Measurements from ENCODE around the gene PSMB10.

Gene PSMB10

DNA sequence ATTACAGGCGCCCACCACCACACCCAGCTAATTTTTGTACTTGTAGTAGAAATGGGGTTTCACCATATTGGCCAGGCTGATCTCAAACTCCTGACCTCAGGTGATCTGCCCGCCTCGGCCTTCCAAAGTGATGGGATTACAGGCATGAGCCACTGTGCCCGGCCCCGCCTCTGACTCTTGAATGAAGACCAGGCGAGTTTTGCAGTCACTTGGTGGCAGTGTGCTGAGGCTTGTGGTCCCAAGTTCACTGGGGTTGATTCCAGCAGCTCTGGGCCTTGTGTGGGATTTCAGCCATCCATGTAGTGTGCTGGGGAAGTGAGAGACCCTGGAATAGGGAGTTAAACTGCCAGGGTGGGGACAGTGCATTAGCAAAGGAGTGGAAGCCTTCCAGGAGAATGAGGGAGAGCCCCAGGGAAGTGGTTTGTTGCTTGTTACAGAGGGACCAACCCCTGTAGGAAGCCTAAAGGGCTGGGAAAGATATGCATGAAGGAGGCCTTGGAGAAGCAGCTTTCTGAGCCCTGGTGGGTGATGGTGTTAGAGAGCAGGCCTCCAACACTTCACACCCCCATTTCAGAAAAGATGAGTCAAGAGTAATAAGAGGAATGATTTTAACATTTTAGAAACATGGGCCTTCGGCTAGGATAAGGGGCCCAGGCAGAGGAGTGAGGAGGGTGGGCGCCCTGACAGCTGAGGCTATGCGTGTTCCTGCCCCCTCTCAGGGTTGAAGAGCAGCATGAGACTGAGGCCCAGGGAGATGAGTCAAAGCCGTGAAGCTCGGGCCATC is 29.1 kb downstream of the PSMB10 start:
- Histone ChIP-seq H3K9ac (ENCODE audit: low read depth, low read length, poor library complexity, severe bottlenecking) (no peak overlapping the region), H4K20me1 (ENCODE audit: insufficient read depth, low read length, poor library complexity, severe bottlenecking) (no peaks in the 10 kb centered on the region), H3K36me3 (ENCODE audit: insufficient read depth, low read length) (peaks cover 5% of the 10 kb centered on the region; the same call in 1 of the 2 replicates), H3K4me2 (ENCODE audit: low read depth, low read length, poor library complexity, severe bottlenecking) (no peak overlapping the region), H3F3A (ENCODE audit: low read depth) (no peaks in the 10 kb centered on the region), H3K4me3 (ENCODE audit: low read length, poor library complexity, severe bottlenecking) (no peak overlapping the region), H3K27me3 (ENCODE audit: insufficient read depth, low read length, poor library complexity, severe bottlenecking) (no peaks in the 10 kb centered on the region), H3K9me3 (ENCODE audit: insufficient read depth, low read depth, low read length) (no peaks in the 10 kb centered on the region), H3K9me2 (replicated peaks; ENCODE audit: low read depth, low read length) (no peaks in the 10 kb centered on the region), H3K79me2 (ENCODE audit: insufficient read depth, low read length) (no peaks in the 10 kb centered on the region), H2AFZ (ENCODE audit: low read length) (no peak overlapping the region), H3K4me1 (ENCODE audit: insufficient read depth, low read length, poor library complexity, severe bottlenecking) (peaks cover 10% of the 10 kb centered on the region)
- no peak for TF ChIP-seq EZH2phosphoT487 (IDR thresholded peaks at IDR 0.05; ENCODE audit: borderline replicate concordance)
- TF ChIP-seq, protein P1, sequence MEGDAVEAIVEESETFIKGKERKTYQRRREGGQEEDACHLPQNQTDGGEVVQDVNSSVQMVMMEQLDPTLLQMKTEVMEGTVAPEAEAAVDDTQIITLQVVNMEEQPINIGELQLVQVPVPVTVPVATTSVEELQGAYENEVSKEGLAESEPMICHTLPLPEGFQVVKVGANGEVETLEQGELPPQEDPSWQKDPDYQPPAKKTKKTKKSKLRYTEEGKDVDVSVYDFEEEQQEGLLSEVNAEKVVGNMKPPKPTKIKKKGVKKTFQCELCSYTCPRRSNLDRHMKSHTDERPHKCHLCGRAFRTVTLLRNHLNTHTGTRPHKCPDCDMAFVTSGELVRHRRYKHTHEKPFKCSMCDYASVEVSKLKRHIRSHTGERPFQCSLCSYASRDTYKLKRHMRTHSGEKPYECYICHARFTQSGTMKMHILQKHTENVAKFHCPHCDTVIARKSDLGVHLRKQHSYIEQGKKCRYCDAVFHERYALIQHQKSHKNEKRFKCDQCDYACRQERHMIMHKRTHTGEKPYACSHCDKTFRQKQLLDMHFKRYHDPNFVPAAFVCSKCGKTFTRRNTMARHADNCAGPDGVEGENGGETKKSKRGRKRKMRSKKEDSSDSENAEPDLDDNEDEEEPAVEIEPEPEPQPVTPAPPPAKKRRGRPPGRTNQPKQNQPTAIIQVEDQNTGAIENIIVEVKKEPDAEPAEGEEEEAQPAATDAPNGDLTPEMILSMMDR (conservative IDR thresholded peaks at IDR 0.05; ENCODE audit: low read length) = no peak

DNA sequence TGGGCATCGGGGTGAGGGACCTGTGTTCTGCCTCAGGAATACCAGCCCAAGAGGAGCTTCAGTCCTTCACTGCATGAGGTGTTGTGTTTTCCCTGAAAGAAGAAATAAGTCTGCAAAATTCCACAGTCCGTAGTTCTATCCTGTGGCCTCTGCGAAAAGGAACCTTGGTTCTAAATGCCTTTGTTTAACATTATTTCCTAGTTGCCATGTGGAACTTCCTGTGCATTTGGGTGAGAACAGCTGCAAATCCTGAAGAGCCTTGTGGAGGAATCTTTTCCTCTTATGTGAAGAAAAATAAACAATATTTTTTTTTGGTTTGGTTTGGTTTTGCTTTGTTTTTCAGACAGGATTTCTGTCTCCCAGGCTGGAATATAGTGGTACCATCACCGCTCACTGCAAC is 33.8 kb downstream of the PSMB10 start:
- Histone ChIP-seq H3K9me2 (replicated peaks; ENCODE audit: low read depth, low read length) (no peaks in the 10 kb centered on the region), H3K27me3 (ENCODE audit: insufficient read depth, low read length, poor library complexity, severe bottlenecking) (no peaks in the 10 kb centered on the region), H3K9me3 (ENCODE audit: insufficient read depth, low read depth, low read length) (no peaks in the 10 kb centered on the region), H3F3A (ENCODE audit: low read depth) (no peaks in the 10 kb centered on the region), H3K4me2 (ENCODE audit: low read depth, low read length, poor library complexity, severe bottlenecking) (no peak overlapping the region), H3K79me2 (ENCODE audit: insufficient read depth, low read length) (peaks cover 9% of the 10 kb centered on the region; the same call in 1 of the 2 replicates), H2AFZ (ENCODE audit: low read length) (no peak overlapping the region), H3K9ac (ENCODE audit: low read depth, low read length, poor library complexity, severe bottlenecking) (no peak overlapping the region), H4K20me1 (ENCODE audit: insufficient read depth, low read length, poor library complexity, severe bottlenecking) (no peaks in the 10 kb centered on the region), H3K4me3 (ENCODE audit: low read length, poor library complexity, severe bottlenecking) (no peak overlapping the region), H3K4me1 (ENCODE audit: insufficient read depth, low read length, poor library complexity, severe bottlenecking) (no peaks in the 10 kb centered on the region), H3K36me3 (ENCODE audit: insufficient read depth, low read length) (no peaks in the 10 kb centered on the region)
- no peak for TF ChIP-seq EZH2phosphoT487 (IDR thresholded peaks at IDR 0.05; ENCODE audit: borderline replicate concordance)
- TF ChIP-seq, protein P1 (conservative IDR thresholded peaks at IDR 0.05; ENCODE audit: low read length) = no peak

DNA sequence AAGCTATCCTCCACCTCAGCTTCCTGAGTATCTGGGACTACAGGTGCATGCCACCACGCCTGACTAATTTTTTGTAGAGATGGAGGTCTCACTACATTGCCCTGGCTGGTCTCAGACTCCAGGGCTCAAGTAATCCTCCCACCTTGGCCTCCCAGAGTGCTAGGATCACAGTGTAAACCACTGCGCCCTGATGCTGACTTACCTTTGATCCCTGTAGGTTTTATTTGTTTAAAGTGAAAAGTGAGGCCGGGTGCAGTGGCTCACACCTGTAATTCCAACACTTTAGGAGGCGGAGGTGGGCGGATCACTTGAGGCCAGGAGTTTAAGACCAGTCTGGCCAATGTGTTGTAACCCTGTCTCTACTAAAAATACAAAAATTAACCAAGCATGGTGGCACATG is 34.9 kb downstream of the PSMB10 start:
- H4K20me1 ChIP-seq (ENCODE audit: insufficient read depth, low read length, poor library complexity, severe bottlenecking) = no peaks in the 10 kb centered on the region
- no peaks in the 10 kb centered on the region for H3K36me3 ChIP-seq (ENCODE audit: insufficient read depth, low read length)
- peaks cover 18% of the 10 kb centered on the region for H3K79me2 ChIP-seq (ENCODE audit: insufficient read depth, low read length)
- no peak overlapping the region for H3K9ac ChIP-seq (ENCODE audit: low read depth, low read length, poor library complexity, severe bottlenecking)
- no peaks in the 10 kb centered on the region for H3K9me2 ChIP-seq (replicated peaks; ENCODE audit: low read depth, low read length)
- H2AFZ ChIP-seq (ENCODE audit: low read length) = no peak overlapping the region
- TF ChIP-seq EZH2phosphoT487 (IDR thresholded peaks at IDR 0.05; ENCODE audit: borderline replicate concordance) = no peak
- TF ChIP-seq, protein P1 (conservative IDR thresholded peaks at IDR 0.05; ENCODE audit: low read length) = no peak
- no peaks in the 10 kb centered on the region for H3F3A ChIP-seq (ENCODE audit: low read depth)
- H3K27me3 ChIP-seq (ENCODE audit: insufficient read depth, low read length, poor library complexity, severe bottlenecking) = no peaks in the 10 kb centered on the region
- no peaks in the 10 kb centered on the region for H3K9me3 ChIP-seq (ENCODE audit: insufficient read depth, low read depth, low read length)
- no peaks in the 10 kb centered on the region for H3K4me1 ChIP-seq (ENCODE audit: insufficient read depth, low read length, poor library complexity, severe bottlenecking)
- no peak overlapping the region for H3K4me2 ChIP-seq (ENCODE audit: low read depth, low read length, poor library complexity, severe bottlenecking)
- H3K4me3 ChIP-seq (ENCODE audit: low read length, poor library complexity, severe bottlenecking) = no peak overlapping the region

All from Loucy (cell line).